Activated CD8-positive, alpha-beta memory T cell treated with anti-CD3 and anti-CD28 coated beads, Interleukin-2, amount 50 U/mL, for 4 hours (primary cell): ENCODE measurements around the gene DHDH.
A peak's percentile ranks its signal among the peaks of the same experiment; 100 is the strongest.

Experiments
- DNase-seq: peaks from one replicate; pipeline ENCODE4 v3.0.0-alpha.2; 2020

The DHDH gene

DNA sequence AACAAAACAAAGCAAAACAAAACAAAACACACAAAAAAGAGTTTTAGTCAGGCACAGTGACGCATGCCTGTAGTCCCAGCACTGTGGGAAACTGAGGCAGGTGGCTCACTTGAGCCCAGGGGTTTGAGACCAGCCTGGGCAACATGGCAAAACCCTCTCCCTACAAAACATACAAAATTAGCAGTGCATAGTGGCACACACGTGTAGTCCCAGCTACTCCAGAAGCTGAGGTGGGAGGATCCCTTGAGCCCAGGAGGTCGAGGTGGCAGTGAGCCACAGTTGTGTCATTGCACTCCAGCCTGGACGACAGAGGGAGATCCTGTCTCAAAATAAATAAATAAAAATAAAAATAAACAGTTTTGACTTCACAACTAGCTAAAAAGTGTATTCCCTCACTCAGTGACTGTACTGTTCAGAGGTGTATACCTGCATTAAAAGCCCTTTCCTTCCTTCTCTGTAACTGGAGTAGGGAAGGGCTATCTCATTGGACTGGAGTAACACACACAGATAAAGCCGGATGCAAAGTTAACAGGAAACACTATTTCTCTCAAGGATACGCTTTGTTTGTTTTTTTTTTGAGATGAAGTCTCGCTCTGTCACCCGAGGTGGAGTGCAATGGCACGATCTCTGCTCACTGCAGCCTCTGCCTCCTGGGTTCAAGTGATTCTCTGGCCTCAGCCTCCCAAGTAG is 17.5 kb downstream of the DHDH start:
- DNase-seq, result no peak

- DNase-seq, result no peak
These were observed 19.6 kb downstream of the DHDH start for GRCh38 chr19:48953141-48953540.

- DNase-seq, result no peak
These were observed 20.6 kb downstream of the DHDH start for GRCh38 chr19:48953990-48954594.

- DNase-seq, result peak; percentile 89
These were observed 21.3 kb downstream of the DHDH start, which contains the start of gene BAX for GRCh38 chr19:48954595-48955307. TSS of gene BAX (plus strand) at chr19:48954875. CDS start at chr19:48954929, 54 bp downstream.

DNA sequence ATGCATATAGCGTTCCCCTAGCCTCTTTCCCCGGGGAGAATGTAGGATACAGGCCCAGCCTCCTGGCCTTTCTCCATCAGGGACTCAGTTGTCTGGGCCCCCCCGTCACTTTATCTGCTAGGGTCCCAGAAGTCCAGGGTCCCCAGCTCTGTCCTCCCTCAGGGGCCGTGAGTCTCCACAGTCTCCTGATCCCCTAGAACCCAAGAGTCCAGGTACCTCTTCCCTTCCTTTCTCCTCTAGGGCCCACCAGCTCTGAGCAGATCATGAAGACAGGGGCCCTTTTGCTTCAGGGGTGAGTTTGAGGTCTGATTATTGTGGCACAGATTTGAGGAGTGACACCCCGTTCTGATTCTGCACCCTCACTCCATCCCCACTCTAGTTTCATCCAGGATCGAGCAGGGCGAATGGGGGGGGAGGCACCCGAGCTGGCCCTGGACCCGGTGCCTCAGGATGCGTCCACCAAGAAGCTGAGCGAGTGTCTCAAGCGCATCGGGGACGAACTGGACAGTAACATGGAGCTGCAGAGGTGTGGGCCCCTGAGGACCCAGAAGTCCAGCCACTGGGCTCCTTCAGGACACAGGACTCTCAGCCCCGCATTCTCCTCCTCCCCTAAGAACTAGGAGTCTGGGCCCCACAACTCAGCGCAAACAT is 21.9 kb downstream of the DHDH start:
- DNase-seq, result no peak

DNA sequence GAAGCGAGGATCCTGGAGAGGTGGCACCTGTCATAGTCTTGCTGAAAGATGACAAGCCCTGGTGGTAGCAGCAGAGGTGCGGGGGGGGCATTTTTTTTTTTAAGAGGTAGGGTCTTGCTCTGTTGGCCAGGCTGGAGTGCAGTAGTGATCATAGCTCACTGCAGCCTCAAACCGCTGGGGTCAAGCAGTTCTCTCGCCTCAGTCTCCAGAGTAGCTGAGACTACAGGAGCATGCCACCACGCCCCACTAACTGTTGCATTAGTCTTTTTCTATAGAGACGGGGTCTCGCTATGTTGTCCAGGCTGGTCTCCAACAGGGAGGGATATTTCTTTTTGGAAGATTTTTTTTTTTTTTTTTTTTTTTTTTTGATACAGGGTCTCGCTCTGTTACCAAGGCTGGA is 24.5 kb downstream of the DHDH start:
- no peak for DNase-seq

- DNase-seq, result no peak
These were observed 26.1 kb downstream of the DHDH start for GRCh38 chr19:48959341-48960239.

GRCh38 chr19:48961051-48961649 is 27.7 kb downstream of the DHDH start:
- no peak for DNase-seq

DNA sequence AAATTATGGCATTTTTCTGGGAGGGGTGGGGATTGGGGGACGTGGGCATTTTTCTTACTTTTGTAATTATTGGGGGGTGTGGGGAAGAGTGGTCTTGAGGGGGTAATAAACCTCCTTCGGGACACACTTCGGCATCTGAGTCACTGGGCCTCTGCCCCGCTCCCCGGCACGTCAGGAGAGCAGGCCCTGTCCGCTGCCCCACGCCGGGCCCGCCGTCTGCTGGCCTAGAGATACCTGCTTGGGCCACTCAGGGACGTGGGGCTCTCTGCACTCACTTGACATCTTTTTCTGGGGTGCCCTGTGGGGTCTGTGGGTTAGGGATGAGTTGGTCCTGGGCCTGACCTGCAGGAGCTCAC is 28.2 kb downstream of the DHDH start:
- no peak for DNase-seq

- DNase-seq, result peak; percentile 39
These were observed 28.7 kb downstream of the DHDH start for GRCh38 chr19:48962029-48962848.

GRCh38 chr19:48962849-48963165 is 29.3 kb downstream of the DHDH start:
- no peak for DNase-seq

DNA sequence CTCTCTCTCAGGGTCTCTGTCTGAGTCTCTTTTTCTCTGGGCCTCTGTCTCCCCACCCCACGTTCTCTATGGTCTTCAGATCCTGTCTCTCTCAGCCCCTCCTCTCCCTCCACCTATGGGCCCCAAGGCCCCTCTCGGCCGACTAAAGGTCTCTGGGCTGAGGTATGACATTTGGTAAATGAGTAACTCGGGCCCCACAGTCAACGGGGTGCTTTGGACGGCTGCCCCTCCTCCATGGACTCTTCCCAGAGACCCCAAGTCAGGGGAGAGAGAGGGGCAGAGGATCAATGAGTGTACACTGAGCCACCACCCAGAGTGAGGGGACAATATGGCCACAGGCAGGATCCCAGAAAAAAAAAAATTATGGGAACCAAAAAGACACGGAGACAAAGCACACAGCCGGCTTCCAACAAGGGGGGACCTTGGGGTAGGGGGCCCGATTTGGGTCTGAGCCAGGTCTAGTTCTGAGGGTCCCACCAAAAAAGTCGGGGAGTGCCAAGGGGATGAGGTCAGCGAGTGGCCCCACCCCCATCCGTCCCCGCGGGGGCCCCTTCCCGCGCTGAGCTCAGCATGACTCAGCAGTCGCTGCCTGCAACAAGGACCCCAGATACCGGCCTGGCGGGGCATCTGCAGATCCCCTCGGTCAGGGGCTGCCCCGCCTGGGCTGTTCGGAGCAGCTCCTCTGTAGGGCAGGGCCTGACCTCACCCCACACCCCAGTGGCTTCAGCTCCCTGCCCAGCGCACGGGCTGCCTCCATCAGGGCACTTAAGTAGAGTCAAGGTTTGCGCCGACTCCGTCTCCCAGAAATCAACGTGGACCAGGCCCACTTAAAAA is 30.1 kb downstream of the DHDH start:
- DNase-seq, result peak; percentile 70

DNA sequence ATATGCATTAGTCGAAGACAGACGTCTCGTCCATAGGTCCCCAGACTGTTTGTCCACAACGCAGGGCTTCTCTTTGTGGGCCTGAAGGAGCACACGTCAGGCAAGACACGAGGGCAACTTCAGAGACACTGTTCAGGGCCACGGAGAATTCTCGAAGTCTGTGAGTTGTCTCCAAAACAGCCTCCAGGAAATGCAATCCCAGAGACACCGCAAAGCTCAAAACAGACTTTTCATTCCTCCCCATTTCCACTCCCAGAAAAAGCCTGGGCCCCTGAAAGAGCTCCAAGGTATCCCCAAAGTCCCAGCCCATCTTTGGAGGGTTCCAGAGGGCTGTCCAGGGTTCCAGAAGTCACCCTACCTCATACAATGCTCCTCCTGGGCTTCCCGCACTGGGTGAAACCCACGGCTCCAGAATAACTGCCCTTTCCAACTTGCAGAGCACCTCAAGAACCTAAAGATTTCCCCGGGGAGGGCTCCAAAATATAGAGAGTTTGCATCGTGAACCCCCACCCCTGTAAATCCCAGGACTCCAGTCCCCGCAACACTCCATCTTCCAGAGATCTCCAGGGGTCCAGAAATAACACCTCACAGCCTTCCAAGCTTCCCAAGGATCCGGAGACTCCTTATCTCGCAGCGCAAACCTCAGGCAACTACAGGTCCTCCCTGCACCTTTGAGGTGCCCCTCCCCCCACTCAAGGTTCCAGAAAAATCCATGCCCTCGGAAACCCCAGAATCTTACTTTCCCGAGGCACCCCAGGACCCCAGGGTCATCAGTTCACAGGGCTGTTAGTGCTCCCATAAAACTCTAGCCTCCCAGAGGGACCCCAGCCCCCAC is 30.9 kb downstream of the DHDH start:
- DNase-seq, result no peak

DNA sequence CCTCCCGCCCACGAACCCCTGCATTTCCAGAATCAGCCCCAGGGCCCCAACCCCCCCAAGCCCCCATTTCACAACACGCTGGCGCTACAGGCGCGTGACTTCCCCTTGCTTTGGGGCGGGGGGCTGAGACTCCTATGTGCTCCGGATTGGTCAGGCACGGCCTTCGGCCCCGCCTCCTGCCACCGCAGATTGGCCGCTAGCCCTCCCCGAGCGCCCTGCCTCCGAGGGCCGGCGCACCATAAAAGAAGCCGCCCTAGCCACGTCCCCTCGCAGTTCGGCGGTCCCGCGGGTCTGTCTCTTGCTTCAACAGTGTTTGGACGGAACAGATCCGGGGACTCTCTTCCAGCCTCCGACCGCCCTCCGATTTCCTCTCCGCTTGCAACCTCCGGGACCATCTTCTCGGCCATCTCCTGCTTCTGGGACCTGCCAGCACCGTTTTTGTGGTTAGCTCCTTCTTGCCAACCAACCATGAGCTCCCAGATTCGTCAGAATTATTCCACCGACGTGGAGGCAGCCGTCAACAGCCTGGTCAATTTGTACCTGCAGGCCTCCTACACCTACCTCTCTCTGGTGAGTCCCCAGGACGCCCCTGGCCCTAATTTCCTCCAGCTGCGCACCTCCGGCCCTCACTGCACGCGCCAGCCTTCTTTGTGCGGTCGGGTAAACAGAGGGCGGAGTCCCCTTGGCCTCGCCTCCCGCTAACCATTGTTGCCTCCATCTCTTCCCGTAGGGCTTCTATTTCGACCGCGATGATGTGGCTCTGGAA is 31.7 kb downstream of the DHDH start, which contains the start of gene FTL:
FTL (plus strand) TSS at position 270 of the 766 bp plus-strand sequence; CDS start at position 469, 199 bp downstream.
- peak; percentile 83 for DNase-seq

- DNase-seq, result peak; percentile 90
These were observed 32.5 kb downstream of the DHDH start for GRCh38 chr19:48965806-48966540.

DNA sequence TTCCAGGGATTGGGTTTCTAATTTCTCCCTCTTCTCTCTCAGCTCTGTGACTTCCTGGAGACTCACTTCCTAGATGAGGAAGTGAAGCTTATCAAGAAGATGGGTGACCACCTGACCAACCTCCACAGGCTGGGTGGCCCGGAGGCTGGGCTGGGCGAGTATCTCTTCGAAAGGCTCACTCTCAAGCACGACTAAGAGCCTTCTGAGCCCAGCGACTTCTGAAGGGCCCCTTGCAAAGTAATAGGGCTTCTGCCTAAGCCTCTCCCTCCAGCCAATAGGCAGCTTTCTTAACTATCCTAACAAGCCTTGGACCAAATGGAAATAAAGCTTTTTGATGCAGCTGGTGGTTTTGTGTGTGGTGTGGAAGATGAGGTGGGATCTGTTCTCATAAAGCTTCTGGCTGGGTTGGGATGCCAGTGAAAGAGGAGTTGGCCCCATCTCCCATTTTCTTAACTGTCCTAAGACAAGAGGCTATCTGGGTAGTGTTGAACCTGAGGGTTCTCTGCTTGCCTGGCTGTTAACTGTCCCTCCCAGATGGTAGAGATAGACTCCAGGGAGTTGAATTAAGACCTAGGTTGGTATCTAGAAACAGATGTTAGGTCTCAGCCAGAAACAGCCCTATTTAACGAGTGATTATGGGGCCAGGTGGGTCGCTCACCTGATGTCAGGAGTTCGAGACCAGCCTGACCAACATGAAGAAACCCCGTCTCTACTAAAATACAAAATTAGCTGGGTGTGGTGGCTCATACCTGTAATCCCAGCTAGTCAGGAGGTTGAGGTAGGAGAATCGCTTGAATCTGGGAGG is 33.2 kb downstream of the DHDH start:
- no peak for DNase-seq
